Activated CD4-positive, alpha-beta T cell treated with anti-CD3 and anti-CD28 coated beads for 1 hour (primary cell): ENCODE results near the gene TP63.

ENCODE experiments used
- DNase-seq: peaks from one replicate; pipeline ENCODE4 v3.0.0-alpha.2; 2020

TP63 gene

GRCh38 chr3:189786479-189787064, 155.4 kb downstream of the TP63 start:
- no peak for DNase-seq

- DNase-seq = no peak
These were observed 156.0 kb downstream of the TP63 start for GRCh38 chr3:189787191-189787590.

GRCh38 chr3:189787632-189788031, 156.4 kb downstream of the TP63 start:
- no peak for DNase-seq

GRCh38 chr3:189789432-189789831, 158.2 kb downstream of the TP63 start:
- no peak for DNase-seq

GRCh38 chr3:189790658-189791057, 159.5 kb downstream of the TP63 start:
- no peak for DNase-seq

GRCh38 chr3:189792046-189792929, 161.1 kb downstream of the TP63 start:
- no peak for DNase-seq

- DNase-seq = no peak
These were observed 163.3 kb downstream of the TP63 start for GRCh38 chr3:189794518-189794917.

GRCh38 chr3:189797103-189797750, 166.0 kb downstream of the TP63 start:
- DNase-seq = no peak

- DNase-seq = no peak
These were observed 168.2 kb downstream of the TP63 start for GRCh38 chr3:189799366-189799765.

GRCh38 chr3:189800436-189800835, 169.2 kb downstream of the TP63 start:
- no peak for DNase-seq

GRCh38 chr3:189803254-189803653, 172.1 kb downstream of the TP63 start:
- DNase-seq = no peak

GRCh38 chr3:189805375-189806067, 174.3 kb downstream of the TP63 start:
- no peak for DNase-seq

GRCh38 chr3:189806171-189806951, 175.2 kb downstream of the TP63 start:
- DNase-seq = no peak

GRCh38 chr3:189808246-189809007, 177.2 kb downstream of the TP63 start:
- no peak for DNase-seq

GRCh38 chr3:189809583-189809982, 178.4 kb downstream of the TP63 start:
- no peak for DNase-seq

- no peak for DNase-seq
These were observed 181.7 kb downstream of the TP63 start for GRCh38 chr3:189812806-189813465.

GRCh38 chr3:189813647-189814240, 182.6 kb downstream of the TP63 start:
- DNase-seq = no peak

GRCh38 chr3:189820365-189820720, 189.2 kb downstream of the TP63 start:
- DNase-seq = no peak

- DNase-seq = no peak
These were observed 190.1 kb downstream of the TP63 start for GRCh38 chr3:189821262-189821661.

- DNase-seq = no peak
These were observed 191.5 kb downstream of the TP63 start for GRCh38 chr3:189822726-189823125.
